HEK293T (cell line): ENCODE data around the gene PIEZO2.

ENCODE experiments used
- ARNT ChIP-seq: fragments of 450-650 bp; IDR thresholded peaks from 2 replicates; pipeline ENCODE4 v1.6.1; 2017; ENCODE audit warnings: mild to moderate bottlenecking
- CTBP1 ChIP-seq: fragments of 450-650 bp; IDR thresholded peaks from 2 replicates; pipeline ENCODE4 v1.6.1; 2016; ENCODE audit warnings: borderline replicate concordance
- FOXA1 ChIP-seq: fragments of 450-650 bp; IDR thresholded peaks from 2 replicates; pipeline ENCODE4 v1.6.1; 2016; ENCODE audit warnings: mild to moderate bottlenecking
- FOXM1 ChIP-seq: fragments of 450-650 bp; IDR thresholded peaks from 2 replicates; pipeline ENCODE4 v1.6.1; 2017; ENCODE audit warnings: mild to moderate bottlenecking, borderline replicate concordance
- HDGF ChIP-seq: fragments of 450-650 bp; IDR thresholded peaks from 2 replicates; pipeline ENCODE4 v1.6.1; 2017; ENCODE audit warnings: antibody characterized with exemption, borderline replicate concordance
- LEF1 ChIP-seq: fragments of 450-650 bp; IDR thresholded peaks from 2 replicates; pipeline ENCODE4 v1.6.1; 2017; ENCODE audit warnings: mild to moderate bottlenecking, borderline replicate concordance
- NFRKB ChIP-seq: fragments of 450-650 bp; IDR thresholded peaks from 2 replicates; pipeline ENCODE4 v1.6.1; 2016; ENCODE audit warnings: mild to moderate bottlenecking, moderate library complexity
- SP1 ChIP-seq: fragments of 450-650 bp; IDR thresholded peaks from 2 replicates; pipeline ENCODE4 v1.6.1; 2017
- SUZ12 ChIP-seq: fragments of 450-650 bp; IDR thresholded peaks from 2 replicates; pipeline ENCODE4 v1.6.1; 2016; ENCODE audit warnings: mild to moderate bottlenecking
- TARDBP ChIP-seq: fragments of 450-650 bp; IDR thresholded peaks from 2 replicates; pipeline ENCODE4 v1.6.1; 2016
- ZNF384 ChIP-seq: fragments of 450-650 bp; IDR thresholded peaks from 2 replicates; pipeline ENCODE4 v1.6.1; 2016

GRCh38 chr18:11134940-11135339, 14.4 kb downstream of the PIEZO2 start:
- TF ChIP-seq TARDBP (no peak), SP1 (no peak), HDGF (no peak), ZNF384 (no peak), SUZ12 (no peak), LEF1 (no peak), FOXA1 (no peak), ARNT (no peak), NFRKB (no peak), FOXM1 (no peak), CTBP1 (no peak)
